Type B pancreatic cell (in vitro differentiated cells): Measurements from ENCODE around the gene PTPRK. TPM values are rescaled to one million over a fixed set of nuclear protein-coding genes. Genes with fewer than 3 reads are reported as not detected.

ENCODE experiments used
- DNase-seq: peaks from one replicate; pipeline ENCODE4 v3.0.0; 2021; ENCODE audit warnings: mixed read lengths; ENCODE audit not compliant: unreplicated experiment; ENCODE audit errors: extremely low spot score
- H3K27ac Mint-ChIP-seq: 2 replicates; pipeline ENCODE4 v1.8.0; 2021; ENCODE audit warnings: mild to moderate bottlenecking, mixed read lengths
- H3K27me3 Mint-ChIP-seq: 2 replicates; pipeline ENCODE4 v1.8.0; 2021; ENCODE audit warnings: mixed read lengths
- H3K36me3 Mint-ChIP-seq: 2 replicates; pipeline ENCODE4 v1.8.0; 2021; ENCODE audit warnings: mixed read lengths
- H3K4me1 Mint-ChIP-seq: one replicate; pipeline ENCODE4 v1.8.0; 2021; ENCODE audit warnings: mixed read lengths; ENCODE audit not compliant: unreplicated experiment
- H3K4me3 Mint-ChIP-seq: 2 replicates; pipeline ENCODE4 v1.8.0; 2021; ENCODE audit warnings: mild to moderate bottlenecking, mixed read lengths
- H3K9me3 Mint-ChIP-seq: 2 replicates; pipeline ENCODE4 v1.8.0; 2021; ENCODE audit warnings: mixed read lengths
- total RNA-seq: library from RNA; stranded (reverse); gene quantifications from 2 replicates; pipeline ENCODE4 v1.2.1, GENCODE V29; 2021; ENCODE audit warnings: low replicate concordance
- TF ChIP-seq, protein P1 (sequence below): fragments of 200-600 bp; sonication (generic); conservative IDR thresholded peaks from 2 replicates; pipeline ENCODE4 v1.5.0; 2021; ENCODE audit warnings: antibody characterized with exemption, mild to moderate bottlenecking

Gene PTPRK
- total RNA-seq, 1 donor from 2014 or later: 63.4 TPM

DNA sequence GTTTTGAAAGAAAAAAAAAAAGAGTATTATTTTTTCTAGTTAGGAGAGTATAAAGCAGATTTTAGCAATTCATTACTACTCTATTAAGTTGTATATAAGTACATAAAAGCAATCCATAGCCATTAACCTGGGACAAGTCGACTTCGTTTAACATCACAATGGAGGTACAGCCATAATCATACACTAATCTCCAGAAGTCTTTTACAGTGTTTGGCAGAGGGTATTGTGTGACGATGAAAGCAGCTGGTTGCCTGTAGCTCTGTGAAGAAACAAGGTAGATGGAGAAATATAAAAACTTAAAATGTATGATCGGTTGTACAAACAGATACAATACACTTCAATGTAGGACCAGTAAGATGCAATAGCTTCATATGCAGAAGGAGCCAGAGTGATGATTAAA is 543.6 kb downstream of the PTPRK start:
- H3K4me1 Mint-ChIP-seq: no peaks in the 10 kb centered on the region
- H3K9me3 Mint-ChIP-seq: no peaks in the 10 kb centered on the region
- TF ChIP-seq, protein P1, sequence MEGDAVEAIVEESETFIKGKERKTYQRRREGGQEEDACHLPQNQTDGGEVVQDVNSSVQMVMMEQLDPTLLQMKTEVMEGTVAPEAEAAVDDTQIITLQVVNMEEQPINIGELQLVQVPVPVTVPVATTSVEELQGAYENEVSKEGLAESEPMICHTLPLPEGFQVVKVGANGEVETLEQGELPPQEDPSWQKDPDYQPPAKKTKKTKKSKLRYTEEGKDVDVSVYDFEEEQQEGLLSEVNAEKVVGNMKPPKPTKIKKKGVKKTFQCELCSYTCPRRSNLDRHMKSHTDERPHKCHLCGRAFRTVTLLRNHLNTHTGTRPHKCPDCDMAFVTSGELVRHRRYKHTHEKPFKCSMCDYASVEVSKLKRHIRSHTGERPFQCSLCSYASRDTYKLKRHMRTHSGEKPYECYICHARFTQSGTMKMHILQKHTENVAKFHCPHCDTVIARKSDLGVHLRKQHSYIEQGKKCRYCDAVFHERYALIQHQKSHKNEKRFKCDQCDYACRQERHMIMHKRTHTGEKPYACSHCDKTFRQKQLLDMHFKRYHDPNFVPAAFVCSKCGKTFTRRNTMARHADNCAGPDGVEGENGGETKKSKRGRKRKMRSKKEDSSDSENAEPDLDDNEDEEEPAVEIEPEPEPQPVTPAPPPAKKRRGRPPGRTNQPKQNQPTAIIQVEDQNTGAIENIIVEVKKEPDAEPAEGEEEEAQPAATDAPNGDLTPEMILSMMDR: no peak
- no peak overlapping the region for H3K27ac Mint-ChIP-seq
- H3K4me3 Mint-ChIP-seq: no peak overlapping the region
- no peak for DNase-seq
- H3K36me3 Mint-ChIP-seq: peaks cover 62% of the 10 kb centered on the region
- no peaks in the 10 kb centered on the region for H3K27me3 Mint-ChIP-seq

DNA sequence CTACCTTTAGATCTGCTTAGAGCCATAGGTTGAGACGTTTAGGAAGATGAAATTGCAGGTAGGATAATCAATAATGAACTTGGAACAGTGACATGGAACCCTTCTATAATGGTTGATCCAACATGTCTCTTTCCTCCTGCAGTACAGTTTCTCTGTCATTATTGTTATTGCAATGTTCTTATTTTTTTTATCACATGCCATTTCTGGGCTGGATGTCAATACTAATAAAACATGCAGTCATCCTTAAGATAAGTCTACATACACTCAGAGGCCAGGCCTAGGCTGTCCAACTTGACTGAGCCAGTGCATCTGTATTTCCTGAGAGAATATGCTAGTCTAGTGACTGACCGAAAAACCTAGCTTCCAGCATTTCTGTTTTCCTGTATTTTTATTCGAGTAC is 544.3 kb downstream of the PTPRK start:
- Mint-ChIP-seq H3K4me3 (no peak overlapping the region), H3K36me3 (peaks cover 57% of the 10 kb centered on the region), H3K27ac (no peak overlapping the region), H3K9me3 (no peaks in the 10 kb centered on the region), H3K4me1 (no peaks in the 10 kb centered on the region), H3K27me3 (no peaks in the 10 kb centered on the region)
- TF ChIP-seq, protein P1: no peak
- DNase-seq: no peak

DNA sequence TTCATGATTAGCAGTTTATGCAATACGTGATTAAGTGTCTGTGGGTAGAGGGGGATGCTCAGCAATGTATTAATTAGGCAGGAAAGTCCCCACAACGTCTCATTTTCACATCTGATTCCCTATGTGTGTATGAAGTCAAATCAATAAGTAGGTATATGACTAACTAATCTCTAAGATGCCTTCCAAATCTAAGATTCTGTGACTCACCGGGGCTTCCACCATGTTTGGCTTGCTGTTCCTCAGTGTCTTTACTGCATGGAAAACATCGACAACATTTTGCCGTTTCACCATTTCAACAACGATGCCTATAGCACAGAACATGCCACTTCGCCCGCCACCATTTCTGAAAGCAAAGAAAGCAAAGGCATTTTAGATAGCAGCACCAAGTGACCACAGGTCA is 547.6 kb downstream of the PTPRK start:
- no peak overlapping the region for H3K4me3 Mint-ChIP-seq
- H3K9me3 Mint-ChIP-seq: no peaks in the 10 kb centered on the region
- H3K27ac Mint-ChIP-seq: no peak overlapping the region
- peaks cover 44% of the 10 kb centered on the region for H3K36me3 Mint-ChIP-seq
- no peak for DNase-seq
- H3K4me1 Mint-ChIP-seq: no peaks in the 10 kb centered on the region
- TF ChIP-seq, protein P1: no peak
- no peaks in the 10 kb centered on the region for H3K27me3 Mint-ChIP-seq

GRCh38 chr6:127971945-127972391 is 548.4 kb downstream of the PTPRK start:
- H3K9me3 Mint-ChIP-seq: no peaks in the 10 kb centered on the region
- H3K36me3 Mint-ChIP-seq: peaks cover 39% of the 10 kb centered on the region
- no peak overlapping the region for H3K4me3 Mint-ChIP-seq
- no peak for DNase-seq
- no peaks in the 10 kb centered on the region for H3K4me1 Mint-ChIP-seq
- TF ChIP-seq, protein P1: no peak
- H3K27me3 Mint-ChIP-seq: no peaks in the 10 kb centered on the region
- H3K27ac Mint-ChIP-seq: no peak overlapping the region

DNA sequence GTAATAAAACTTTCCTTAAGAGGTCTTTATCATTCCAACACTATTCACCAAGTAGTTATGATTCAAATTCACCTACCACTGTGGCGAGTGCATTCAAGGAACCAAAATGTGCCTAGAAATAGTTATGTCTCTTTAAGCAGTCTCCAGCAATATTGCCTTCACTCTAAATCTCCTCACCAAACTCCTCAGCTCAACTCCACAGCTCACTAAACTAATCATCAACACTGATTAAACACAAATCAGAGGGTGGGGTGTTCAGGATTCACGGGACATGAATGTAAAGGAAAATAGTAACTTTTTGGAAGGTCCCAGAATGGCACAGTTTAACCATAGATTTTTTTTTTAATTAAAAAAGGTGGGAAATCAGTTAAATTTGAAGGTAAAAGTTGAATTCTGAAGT is 549.0 kb downstream of the PTPRK start:
- H3K27me3 Mint-ChIP-seq: no peaks in the 10 kb centered on the region
- H3K27ac Mint-ChIP-seq: no peak overlapping the region
- TF ChIP-seq, protein P1: no peak
- no peak for DNase-seq
- no peaks in the 10 kb centered on the region for H3K9me3 Mint-ChIP-seq
- no peak overlapping the region for H3K4me3 Mint-ChIP-seq
- peaks cover 33% of the 10 kb centered on the region for H3K36me3 Mint-ChIP-seq
- no peaks in the 10 kb centered on the region for H3K4me1 Mint-ChIP-seq

DNA sequence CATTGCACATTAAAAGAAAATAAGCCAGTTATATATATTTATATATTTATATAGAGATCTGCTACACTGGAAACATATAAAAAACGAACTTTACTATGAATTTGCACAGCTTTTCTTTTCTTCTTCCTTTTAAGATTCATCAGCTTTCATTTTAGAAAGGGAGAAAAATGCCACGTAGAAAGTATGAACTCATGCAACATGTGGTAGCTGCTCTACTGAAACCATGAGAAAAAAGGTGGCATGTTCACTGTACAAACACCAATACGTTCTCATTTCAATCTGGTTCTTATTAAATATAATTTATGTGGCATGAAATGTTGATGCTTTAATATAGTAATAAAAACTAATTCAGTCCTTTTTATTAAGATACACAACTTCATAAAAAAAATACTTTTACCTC is 550.7 kb downstream of the PTPRK start:
- Mint-ChIP-seq H3K36me3 (peaks cover 23% of the 10 kb centered on the region), H3K9me3 (no peaks in the 10 kb centered on the region), H3K27ac (no peak overlapping the region), H3K4me1 (no peaks in the 10 kb centered on the region), H3K27me3 (no peaks in the 10 kb centered on the region), H3K4me3 (no peak overlapping the region)
- DNase-seq: no peak
- TF ChIP-seq, protein P1: no peak
